GM19324 (cell line): ENCODE results near the gene C1QB.

ENCODE experiments used
- ATAC-seq: cut with Tn5 transposase; IDR thresholded peaks from one replicate; pipeline ENCODE4 v1.9.1; 2021; ENCODE audit warnings: mild to moderate bottlenecking, moderate library complexity; ENCODE audit not compliant: unreplicated experiment, low FRiP score

Gene C1QB

GRCh38 chr1:22633697-22634463 is 19.2 kb upstream of the C1QB start:
- ATAC-seq = no peak

- ATAC-seq = no peak
Measured at GRCh38 chr1:22635436-22635835, 17.6 kb upstream of the C1QB start.

GRCh38 chr1:22636353-22636752 is 16.7 kb upstream of the C1QB start, which contains the start of gene C1QA:
Gene C1QA (plus strand): TSS chr1:22636628. CDS start chr1:22637617, 989 bp downstream.
- ATAC-seq = no peak

GRCh38 chr1:22636927-22637326 is 16.1 kb upstream of the C1QB start:
- ATAC-seq = no peak

GRCh38 chr1:22637907-22638445 is 15.1 kb upstream of the C1QB start:
- no peak for ATAC-seq

GRCh38 chr1:22638476-22639234 is 14.4 kb upstream of the C1QB start:
- no peak for ATAC-seq

GRCh38 chr1:22639286-22639685 is 13.8 kb upstream of the C1QB start:
- no peak for ATAC-seq

GRCh38 chr1:22641247-22641646 is 11.8 kb upstream of the C1QB start:
- no peak for ATAC-seq

GRCh38 chr1:22641906-22642636 is 11.0 kb upstream of the C1QB start:
- ATAC-seq = no peak

- no peak for ATAC-seq
Measured at GRCh38 chr1:22643381-22643780, 9.7 kb upstream of the C1QB start, which contains the start of gene C1QC. Gene C1QC (plus strand): TSS chr1:22643633. CDS start chr1:22644024, 391 bp downstream.

GRCh38 chr1:22643928-22644327 is 9.1 kb upstream of the C1QB start:
- no peak for ATAC-seq

GRCh38 chr1:22645931-22646330 is 7.1 kb upstream of the C1QB start:
- ATAC-seq = no peak

GRCh38 chr1:22646384-22646783 is 6.7 kb upstream of the C1QB start:
- ATAC-seq = no peak

- ATAC-seq = no peak
Measured at GRCh38 chr1:22650089-22650693, 2.8 kb upstream of the C1QB start.

- no peak for ATAC-seq
Measured at GRCh38 chr1:22651941-22652856, 837 bp upstream of the C1QB start.

GRCh38 chr1:22654692-22655091 is 1.7 kb downstream of the C1QB start:
- no peak for ATAC-seq

GRCh38 chr1:22658385-22659163 is 5.5 kb downstream of the C1QB start:
- ATAC-seq = no peak

- ATAC-seq = no peak
Measured at GRCh38 chr1:22660716-22661241, 7.7 kb downstream of the C1QB start.
